Cerebellar cortex (tissue), 1 donor: ENCODE results near the gene DNM1.
A peak's percentile ranks its signal among the peaks of the same experiment; 100 is the strongest.

Experiments
- DNase-seq: peaks from one replicate; pipeline ENCODE4 v3.0.0-alpha.2; 2015; ENCODE audit warnings: low spot score

DNM1 gene

DNA sequence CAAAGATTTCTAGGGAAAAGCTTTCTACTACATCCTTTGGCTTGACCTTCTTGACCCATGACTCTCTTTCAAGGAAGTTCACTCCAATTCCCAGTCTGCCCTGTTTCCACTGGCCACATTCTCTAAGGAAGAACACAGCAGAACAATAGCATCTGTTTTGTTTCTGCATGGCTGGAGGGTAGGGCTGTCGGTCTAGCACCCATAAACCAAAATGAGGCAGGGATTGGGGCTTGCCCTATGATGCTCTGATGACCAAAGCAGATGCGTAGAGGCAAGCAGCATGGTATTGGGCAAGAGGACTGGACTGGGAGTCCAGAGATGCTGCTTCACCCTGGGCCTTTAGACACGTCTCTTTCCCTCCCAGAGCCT, 48.5 kb downstream of the DNM1 start:
- DNase-seq: peak; percentile 61

DNA sequence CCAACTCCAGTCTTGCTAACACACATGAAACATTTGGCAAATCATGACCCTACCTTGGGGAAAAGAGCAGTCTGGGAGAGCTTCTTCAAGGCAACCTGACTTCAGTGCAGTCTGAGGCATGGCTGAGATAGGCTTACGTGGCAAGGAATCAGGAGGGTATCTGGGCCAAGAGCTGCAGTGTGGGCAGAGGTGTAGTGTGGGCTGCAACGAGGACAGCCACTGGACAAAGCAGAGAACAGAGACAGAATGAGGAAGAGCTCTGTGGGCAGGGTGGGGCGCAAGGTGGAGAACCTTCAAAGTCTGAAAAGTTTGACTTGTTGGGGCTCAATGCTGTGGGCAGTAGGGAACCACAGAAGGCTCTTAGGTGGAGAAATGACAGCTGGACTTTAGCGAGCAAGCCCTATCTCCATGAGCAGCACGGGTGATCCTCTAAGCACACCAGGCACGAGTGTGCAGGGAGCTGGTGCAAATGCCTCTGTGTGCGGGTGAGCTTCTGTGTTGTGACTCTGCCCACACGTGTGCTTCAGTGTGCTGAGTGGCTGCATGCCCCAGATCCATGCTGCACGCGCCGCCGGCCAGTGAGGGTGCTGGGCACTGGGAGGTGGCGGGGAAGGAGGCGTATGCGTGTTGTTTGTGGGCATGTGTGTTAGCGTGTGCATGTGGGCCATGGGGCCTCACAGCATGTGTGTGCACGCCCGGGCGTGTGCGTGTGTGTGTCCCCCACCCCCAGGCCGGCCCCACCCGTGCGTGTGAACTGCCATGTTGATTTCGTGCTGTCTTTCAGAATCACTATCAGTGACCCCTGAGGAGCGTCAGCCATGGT, 49.3 kb downstream of the DNM1 start:
- peak; percentile 29 for DNase-seq

DNA sequence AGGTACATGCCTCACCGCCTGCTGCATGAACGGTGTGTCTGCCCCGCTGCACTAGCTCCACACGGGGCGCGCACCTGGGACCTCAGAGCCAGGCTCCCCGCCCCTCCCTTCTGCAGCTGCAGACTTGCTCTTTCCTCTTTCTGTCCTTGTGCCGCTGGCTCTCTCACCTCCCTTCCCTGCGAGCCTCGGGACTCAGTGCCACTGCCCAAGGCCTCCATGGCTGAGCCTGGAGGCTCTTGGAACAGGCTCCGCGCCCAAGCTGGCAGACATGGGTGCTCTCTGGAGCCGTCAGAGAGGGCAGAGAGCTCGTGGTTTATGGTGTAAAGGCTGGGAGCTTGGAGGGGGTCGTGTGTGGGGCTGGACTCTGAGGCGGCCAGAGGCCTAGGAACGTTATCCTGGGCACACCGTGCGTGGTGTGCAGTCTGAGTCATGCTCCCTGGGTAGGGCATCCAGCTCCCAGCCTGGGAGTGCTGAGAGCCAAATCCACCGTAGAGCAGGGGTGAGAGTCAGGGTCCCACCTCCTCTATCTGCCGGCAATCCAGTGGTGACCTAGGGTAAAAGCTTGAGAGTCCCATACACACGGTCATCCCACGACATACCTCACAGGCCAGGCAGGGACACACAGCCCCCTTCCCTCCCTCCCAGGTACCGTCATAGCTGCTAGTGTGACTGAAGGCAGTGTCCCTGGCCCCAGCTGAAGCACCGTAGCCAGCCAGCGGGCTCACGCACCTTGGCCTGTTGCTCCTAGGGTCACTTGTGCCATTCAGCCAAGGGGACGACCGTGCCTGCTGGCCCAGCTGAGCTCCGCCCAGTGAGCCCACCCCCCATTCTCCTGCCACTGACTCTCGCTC, 50.2 kb downstream of the DNM1 start:
- no peak for DNase-seq

DNA sequence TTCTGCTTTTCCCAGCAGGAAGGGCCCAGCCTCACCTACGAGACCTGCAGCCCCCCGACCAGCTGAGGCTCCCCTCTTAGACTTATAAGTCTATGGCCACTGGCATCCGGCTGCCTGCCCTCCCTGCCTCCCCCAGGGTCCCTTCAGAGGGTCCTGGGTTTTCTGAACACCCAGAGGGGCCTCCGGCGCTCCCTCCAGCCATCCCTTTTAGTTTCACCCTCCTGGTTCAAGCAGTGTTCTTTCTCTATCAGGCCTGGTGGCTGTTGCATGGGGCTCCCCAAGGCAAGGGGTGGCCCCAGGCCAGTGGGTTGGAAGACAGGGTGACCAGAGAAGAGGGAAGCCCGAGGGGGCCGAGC, 50.8 kb downstream of the DNM1 start:
- no peak for DNase-seq

DNA sequence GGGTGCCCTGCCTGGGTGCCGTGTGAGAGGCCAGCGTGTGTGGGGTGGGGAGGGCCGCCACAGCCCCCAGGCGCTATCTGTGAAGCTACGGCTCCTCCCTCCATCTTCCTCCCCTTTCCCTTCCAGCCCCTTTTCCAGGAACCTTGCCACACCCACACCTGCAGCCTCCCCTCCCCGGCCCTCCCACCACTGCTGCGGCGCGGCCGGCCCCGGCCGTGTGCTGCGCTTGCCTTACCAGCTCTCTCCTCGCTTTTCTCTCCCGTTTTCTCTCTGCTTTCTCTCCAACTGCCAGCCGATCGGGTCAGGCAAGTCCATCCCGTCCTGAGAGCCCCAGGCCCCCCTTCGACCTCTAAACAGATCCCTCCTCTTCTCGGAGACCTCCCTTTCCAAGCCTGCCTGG, 51.2 kb downstream of the DNM1 start:
- no peak for DNase-seq

DNA sequence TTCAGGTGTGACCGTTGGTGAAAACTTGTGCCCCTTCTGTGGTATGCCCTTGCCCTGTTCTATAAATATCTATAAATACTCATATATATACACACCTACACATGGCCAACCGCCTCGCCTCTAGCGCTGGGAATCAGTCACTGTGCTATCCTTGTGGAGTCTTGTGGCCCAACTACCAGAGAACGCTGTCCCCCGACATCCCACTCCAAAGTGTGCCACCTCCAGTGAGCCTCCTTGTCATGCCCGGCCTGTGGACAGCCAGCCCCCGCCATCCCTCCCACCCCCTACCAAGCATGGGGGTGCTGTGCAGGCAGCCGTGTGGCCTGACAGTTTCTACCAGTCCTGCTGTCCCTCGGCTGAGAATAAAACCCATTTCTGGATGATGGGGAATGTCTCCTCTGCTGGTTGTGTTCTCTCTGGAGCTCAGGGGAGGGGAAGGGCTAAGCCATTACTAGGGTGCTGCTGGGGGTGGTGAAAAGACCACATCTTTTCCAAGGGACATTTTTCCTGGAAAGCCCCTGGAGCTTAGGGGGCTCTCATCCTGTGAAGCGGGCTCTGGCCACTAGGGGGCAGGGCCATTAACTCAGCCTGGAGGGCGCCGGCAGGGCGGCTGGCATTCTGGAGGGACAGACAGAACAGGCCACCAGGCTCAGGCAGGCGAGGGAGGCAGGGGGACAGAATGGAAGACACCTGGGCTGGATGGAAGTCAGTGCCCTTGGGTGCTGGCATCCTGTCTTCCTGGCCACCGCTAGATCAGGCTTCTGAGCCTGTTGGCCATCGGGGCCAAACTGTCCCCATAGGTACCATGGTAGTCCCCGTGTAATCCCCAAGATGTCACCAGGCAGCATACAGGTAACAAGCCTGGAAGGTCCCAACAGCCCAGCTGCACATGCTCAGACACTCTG, 51.9 kb downstream of the DNM1 start:
- DNase-seq: peak; percentile 78

DNA sequence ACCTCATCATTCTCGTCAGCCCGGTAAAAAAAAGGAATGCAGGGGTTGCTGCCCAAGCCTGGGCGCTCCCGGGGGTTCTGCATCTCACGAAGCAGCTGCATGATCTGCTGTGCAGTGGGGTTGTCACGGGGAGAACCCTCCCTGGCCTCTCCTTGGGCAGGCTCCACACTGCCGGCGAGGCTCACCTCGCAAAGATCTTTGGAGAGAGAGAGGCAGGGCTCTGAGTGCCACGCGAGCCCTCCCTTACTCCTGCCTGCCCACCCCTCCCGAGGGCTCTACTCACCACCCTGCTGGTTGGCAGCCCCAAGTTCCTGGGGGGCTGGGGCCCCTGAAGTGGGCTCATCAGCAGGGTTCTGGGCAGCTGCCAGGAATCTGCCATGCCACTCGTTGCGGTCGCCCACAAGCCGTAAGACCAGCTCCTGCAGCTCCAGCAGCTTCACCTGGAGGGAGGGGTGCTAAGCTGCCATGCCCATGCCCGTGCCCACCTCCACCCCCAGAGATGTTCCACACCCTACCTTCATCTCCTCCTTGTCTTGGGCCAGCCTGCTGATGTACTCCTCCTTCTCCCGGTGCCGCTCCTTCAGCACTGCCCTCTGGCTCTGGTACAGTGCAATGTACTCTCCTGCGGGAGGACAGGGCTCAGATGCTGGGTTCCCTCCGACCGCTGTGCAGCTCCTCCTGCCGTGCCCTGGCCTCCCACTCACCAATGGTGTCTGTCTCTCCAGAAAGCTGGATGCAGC, 54.1 kb downstream of the DNM1 start:
- DNase-seq: peak; percentile 77

DNA sequence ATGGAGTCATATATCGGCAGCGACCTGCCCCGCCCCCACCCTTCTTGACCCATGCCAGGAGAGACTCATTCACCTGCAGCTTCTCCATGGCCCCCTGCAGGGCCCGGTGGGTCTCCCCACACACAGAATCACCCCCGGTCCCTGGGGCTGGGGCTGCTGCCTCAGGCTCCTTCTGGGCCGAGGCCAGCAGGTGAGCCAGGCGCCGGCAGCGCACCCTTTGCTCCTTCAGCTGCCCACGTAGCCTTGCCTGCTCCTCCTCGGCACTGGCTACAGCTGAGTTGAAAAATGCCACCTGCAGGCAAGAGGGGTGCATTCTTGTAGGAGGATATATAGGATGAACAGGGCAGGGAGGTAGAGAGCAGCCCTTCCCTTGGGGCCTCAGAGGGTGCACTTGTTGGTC, 54.7 kb downstream of the DNM1 start:
- DNase-seq: no peak

DNA sequence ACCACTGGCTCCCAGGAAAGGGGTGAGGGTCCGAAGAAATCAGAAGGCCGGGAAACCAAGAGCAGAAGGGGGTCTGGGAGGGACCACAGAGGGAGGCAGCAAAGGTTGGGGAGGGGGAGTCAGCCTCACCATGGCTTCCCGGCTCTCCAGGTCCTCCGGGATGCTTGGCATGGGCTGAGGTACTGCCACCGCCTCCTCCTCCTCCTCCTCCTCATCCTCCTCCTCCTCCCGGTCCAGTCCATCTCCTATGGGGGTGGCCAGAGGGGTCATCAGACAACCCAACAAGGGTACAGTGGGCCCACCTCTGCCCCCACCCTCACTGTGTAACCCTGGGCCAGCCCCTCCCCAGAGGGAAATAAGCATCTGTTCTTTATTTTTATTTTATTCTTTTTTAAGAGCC, 55.1 kb downstream of the DNM1 start:
- no peak for DNase-seq

DNA sequence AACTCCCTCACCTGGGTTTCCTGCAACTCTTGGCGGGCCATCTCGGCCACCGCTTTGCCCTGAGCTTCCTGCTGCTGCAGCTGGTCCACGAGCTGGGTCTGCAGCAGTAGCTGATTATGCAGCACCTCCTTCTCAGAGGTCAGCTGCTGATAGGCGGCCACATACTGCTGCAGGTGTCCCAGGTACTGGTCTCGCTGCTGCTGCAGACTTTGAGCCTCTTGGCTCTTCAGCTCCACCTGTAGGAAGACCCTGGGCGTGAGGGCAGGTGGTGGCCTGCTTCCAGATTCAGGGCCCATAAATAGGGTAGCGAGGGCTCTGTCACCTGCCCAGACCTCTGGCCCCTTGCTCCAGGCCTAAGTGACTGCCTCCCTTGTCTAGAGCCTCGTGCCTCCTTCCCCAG, 56.0 kb downstream of the DNM1 start:
- no peak for DNase-seq

DNA sequence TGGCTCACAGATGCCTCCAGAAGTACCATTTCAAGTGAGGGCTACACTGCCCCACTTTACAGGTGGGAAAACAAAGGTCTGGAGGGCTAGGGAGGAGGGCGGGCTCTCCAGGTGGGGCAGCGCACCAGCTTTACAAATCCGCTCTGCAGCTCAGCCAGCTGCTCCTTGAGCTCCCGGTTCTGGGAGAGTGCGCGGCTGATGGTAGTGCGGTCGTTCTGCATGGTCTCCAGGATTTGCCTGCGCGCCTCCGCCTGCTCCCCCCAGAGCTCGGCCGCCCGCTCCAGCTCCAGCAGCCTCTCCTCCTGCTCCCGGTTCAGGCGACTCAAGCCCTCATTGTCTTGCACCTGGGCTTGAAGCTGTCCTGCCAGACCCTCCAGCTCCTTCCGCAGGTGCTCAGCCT, 57.2 kb downstream of the DNM1 start:
- DNase-seq: no peak

DNA sequence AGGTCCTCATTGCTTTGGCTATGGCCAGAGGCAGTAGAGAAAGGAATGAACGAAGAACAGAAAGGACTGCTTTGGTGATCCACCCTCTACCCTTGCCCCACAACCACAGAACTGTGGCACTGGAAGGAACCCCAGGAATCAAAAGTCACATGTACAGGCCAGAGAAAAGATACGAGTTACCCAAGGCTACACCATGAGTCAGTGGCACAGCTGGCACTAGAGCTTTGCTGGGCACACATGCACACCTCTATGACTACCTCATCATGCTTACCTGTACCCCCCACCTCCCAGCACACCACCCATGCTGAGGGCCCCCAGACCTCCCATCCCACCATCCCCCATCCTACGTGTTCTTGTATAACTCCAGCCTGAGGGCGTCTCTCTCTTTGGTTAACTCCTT, 59.5 kb downstream of the DNM1 start:
- no peak for DNase-seq

DNA sequence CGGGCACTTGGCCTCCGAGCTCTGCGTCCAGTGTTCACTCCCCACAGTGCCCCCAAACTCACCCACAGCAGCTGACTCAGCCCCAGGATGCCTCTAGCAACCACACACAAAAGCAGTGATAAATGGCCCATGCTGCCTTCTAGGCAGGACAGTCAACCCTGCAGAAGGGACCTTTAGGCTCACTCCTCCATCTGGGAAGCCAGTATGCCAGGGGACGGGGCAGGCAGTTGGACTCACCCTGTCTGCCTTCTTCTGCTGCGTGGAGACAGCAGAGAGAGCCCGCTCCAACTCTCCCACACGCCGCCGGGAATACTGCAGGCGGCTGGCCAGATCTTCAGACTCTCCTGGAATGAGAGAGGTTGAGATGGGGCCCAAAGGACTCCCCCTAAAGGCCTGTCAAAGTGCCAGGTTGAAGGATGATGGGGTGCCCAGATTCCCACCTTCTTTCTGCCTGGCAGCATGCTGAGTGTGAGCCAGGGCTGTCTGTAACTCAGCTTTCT, 62.2 kb downstream of the DNM1 start:
- no peak for DNase-seq

DNA sequence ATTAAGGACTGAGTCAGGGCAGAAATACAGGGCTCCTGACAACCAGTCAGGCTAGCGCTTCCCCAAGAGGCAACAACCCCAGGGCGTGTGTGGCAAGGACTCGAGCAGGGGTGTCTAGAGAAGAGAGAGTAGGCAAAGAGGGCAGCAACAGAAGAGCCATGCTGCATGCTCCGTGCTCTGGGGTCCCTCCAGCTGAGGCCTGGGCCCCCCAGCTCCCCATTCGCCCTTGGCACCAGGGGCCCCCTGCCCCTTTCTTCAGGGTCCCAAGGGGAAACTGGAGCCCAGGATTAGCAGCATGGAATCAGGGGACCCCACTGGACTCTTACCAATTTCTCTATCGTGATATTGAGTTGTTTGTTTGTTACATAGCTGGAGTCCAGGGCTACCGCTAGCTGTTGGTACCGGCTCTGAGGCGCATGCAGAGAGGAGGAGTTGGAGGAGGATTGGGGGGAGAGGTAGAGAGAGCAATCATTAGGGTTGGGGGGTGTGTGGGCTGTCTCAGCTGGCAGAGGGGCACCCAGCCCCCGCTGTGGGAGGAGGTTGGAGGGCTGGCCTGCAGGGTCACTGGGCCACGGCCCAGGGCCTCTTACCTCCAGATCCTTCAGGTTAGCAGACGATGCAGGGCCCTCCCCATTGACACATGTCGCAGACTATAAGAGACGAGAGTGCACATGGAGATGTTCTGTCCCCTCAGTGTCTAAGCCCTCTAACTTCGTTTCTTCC, 63.9 kb downstream of the DNM1 start:
- no peak for DNase-seq

DNA sequence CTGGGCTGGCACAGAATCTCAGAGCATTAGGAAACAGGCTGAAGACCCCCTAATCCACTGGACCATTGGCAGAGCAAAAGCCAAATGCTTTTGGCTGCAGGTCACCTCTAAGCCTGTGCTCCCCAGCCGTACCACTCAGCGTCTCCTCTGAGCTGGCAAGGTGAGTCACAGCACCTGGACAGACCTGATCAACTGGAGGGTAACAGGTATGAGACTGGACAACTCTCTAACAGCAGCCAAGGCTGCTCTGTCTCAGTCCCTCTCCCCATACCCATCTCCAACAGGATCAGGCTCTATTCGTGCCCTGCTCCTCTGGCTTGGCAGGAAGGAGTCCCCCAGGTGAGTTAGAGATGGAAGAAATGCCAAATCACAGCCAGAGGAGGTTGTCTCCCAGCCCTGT, 67.9 kb downstream of the DNM1 start:
- DNase-seq: no peak

DNA sequence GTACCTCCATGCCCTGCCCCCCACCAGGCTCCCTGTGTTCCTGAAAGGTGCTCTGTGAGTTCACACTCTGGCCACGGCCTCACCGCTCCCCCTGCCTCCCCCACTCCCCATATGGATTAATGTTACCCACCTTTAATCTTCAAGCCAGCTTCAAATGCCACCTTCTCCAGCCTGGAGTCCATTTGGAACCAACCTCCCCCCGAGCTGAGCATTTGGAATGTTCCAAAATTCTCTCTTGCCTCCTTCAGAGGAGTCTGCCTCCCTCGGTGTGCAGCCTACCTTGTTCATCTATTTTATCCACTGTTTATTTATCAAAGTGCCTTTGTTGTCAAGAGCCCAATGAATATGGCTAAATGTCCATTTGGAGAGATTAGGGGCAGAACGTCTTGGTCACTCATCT, 68.3 kb downstream of the DNM1 start:
- no peak for DNase-seq

DNA sequence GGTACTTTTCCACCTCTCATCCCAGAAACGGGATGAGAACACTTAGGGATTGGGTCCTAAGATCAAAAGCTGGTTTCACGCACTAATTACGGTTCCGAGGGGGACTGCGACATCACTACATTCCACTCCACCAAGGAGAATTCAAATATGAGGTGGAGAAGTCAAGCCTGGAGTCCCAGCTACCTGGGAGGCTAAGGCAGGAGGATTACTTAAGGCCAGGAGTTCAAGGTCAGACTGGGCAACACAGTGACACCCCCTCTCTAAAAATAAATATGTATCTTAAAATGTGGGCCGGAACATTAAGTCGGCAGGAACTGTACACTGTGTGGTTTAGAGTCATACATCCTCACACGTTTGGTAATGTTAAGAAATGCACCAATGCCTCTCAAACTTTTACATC, 71.1 kb downstream of the DNM1 start:
- no peak for DNase-seq

DNA sequence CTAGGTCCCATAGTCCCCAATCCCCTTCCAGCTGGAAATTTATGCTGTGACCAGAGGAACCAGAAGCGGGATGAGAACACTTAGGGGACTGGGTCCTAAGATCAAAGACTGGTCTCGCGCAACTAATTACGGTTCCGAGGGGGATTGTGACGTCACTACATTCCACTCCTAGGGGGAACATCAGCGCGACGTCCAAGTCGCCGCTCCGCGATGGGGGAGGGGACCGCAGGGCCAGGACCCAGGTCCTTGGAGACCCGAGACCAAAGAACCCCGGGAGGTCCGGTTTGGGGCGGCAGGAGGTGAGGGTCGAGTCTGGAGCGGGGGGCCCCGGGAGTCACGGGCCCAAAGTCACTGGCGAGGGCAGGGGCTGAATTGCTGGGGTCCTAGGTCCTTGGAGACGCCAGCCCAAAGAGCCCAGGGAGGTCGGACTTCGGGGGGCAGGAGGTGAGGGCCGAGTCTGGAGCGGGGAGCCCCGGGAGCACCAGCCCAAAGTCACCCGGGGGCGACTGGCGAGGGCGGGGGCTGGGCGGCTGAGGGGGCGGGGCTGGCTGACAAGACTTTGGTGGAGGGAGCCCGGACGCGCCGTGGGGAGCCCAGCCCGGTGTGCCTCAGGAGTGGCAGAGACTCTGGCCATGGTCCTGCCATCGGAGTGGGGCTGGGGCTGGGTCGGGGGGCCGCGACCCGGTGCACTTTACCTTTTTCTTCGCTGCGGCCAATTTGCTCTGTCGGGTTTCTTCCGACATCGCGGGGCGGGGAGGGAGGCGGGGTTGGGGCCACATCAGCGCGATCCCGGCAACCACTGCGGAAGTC, 72.2 kb downstream of the DNM1 start, which contains the start of gene GOLGA2:
GOLGA2 (minus strand) TSS at position 810 of the 810 bp plus-strand sequence; CDS start at position 779, 31 bp downstream.
- DNase-seq: no peak

DNA sequence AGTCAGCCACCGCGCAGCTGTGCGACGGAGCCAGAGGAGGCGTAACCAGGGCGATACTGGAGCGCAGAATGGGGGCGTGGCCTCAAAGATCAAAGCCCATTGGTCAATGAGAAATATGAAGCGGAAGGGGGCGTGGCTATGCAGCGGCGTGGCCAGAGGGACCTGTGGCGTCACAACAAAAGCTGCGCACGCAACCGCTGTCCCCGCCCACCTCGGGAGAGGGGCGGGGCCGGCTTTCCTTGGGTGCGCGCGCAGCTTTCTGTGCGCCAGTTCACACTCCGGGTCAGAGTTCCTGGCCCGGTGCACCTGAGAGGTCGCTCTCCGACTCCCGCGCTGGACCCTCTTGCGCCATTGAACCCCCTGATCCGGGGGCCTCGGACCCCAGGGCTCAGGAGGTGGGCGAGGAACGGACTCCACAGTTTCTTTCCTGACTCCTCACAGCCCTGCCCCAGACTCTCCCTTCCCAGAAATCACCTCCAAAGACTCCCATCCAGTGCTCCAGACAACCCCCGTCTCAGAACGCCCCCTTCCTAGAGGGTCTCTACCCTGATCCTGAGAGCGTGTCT, 72.9 kb downstream of the DNM1 start, which contains the start of gene SWI5:
SWI5 (plus strand) TSS at position 269 of the 566 bp plus-strand sequence.
- peak; percentile 99 for DNase-seq
